ENCODE measurements around the gene CRYBG2.

- no peak for TF ChIP-seq POLR2A (IDR thresholded peaks at IDR 0.05)
- TF ChIP-seq, protein P1, sequence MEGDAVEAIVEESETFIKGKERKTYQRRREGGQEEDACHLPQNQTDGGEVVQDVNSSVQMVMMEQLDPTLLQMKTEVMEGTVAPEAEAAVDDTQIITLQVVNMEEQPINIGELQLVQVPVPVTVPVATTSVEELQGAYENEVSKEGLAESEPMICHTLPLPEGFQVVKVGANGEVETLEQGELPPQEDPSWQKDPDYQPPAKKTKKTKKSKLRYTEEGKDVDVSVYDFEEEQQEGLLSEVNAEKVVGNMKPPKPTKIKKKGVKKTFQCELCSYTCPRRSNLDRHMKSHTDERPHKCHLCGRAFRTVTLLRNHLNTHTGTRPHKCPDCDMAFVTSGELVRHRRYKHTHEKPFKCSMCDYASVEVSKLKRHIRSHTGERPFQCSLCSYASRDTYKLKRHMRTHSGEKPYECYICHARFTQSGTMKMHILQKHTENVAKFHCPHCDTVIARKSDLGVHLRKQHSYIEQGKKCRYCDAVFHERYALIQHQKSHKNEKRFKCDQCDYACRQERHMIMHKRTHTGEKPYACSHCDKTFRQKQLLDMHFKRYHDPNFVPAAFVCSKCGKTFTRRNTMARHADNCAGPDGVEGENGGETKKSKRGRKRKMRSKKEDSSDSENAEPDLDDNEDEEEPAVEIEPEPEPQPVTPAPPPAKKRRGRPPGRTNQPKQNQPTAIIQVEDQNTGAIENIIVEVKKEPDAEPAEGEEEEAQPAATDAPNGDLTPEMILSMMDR (IDR thresholded peaks at IDR 0.05): no peak
- no peak for TF ChIP-seq POLR2AphosphoS5 (IDR thresholded peaks at IDR 0.05)
Measured at GRCh38 chr1:26293911-26294463, 59.9 kb downstream of the CRYBG2 start.
